GM21526 (cell line): ENCODE measurements around the gene CFB.
A peak's percentile ranks its signal among the peaks of the same experiment; 100 is the strongest.
"Not testable (repeated sequence)": the region's sequence is repeated elsewhere in the genome, so short reads cannot be mapped to it uniquely, and the experiment has no call there.

ENCODE experiments used
- ATAC-seq: cut with Tn5 transposase; IDR thresholded peaks from one replicate; pipeline ENCODE4 v1.9.1; 2021; ENCODE audit warnings: moderate library complexity; ENCODE audit not compliant: unreplicated experiment, low FRiP score

Gene CFB

DNA sequence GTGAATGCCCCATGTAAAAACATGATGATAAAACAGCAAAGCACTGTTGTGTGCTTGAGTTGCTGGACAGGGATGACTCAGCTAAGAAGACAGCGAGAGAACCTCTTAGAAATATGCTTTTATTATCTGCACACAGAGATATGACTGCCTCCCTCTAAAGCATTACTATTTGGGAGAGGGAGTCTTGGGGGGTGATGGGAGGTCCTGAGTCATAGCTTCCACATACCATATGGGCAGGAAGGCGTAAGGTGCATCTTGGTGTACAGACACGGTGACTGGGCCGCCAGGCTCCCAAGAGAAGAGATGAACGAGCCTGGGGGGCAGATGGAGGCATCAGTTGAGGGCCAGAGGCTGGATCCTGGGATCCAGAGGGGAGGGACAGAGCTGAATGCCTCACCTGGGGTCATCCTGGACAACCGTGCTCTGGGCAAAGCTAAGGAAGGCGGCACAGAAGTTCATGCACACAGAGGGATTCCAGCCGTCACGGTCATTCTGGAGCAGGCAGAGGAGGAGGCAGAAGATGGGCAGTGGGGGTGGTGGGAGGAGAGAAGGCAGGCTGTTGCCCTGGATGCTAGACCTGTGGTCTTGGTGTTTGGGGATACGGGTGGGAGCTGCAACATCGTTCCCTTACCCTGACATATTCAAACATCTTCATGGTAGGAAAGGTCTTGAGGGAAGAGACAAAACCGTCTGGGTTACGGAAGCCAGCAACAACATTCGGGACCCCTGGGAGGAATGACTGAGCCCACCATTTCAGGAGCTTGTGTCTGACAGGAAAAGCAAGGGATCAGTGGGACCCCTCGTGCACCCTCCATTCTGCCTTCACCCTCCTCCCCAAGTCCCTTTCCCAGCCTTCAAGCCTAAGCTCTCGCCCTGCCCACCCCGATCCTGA, 24.1 kb downstream of the CFB start:
- ATAC-seq: no peak

DNA sequence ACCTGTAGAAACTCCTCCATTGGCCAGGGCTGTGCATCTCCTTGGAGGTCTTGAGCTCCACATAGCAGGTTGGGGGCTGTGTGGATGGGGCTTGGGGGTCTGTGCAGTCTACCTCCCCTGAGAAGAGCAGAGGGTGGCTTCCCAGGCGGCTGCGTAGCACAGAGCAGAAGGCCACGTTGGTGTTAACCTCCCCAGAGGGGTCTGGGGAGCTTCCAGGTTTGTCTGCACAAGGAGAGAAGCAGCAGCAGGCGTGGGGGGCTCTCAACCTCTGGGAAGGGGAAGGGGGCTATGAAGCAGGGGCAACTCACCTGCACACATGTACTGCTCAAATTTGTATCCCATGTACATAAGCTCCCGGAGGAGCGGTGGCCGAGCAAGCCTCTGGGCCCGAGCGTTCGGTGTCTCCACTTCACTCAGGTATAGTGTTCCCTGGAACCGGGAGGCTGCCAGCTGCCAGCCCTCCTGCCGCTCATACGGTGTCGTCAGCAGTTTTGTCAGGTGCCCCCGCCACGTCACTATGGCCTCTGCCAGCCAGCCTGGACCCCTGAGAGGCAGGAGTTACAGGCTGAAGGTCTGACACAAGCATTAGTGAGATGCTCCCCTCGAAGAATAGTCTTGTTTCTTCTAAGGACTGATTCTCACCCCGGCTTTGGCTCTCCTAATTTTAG, 24.8 kb downstream of the CFB start:
- ATAC-seq: no peak

DNA sequence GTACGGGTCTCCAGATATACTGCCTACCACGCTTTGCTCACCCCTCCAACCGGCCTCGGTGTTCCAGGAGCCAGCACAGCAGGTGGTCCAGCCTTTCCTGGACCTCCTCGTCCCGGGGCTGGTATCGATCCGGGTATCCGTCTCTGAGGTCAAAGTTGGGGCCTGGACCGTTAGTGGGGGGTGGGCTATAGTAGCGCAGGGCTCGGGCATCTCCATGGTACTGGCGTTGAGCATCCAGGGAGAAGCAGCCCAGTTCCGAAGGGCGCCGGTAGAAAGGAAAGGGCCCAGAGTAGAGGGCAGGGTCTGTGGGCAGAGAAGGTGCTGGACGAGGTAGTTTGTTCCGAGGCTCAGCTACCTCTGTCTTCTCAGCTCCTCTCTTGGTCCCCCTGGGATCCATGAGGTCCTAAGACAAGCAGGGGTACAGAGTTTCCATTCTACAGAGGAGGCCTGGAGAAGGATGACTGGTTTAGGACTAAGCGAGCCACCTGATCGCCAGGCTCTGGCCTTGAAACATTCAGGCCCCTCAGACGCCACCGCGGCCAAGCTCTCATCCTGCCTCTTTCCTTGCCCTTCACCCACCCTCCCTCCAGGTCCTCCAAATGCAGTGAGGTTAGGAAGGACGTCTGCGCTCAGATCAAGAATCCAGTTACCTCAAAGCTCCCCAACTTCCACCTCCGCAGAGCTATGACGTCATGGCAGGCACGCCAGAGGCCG, 25.5 kb downstream of the CFB start:
- ATAC-seq: no peak

DNA sequence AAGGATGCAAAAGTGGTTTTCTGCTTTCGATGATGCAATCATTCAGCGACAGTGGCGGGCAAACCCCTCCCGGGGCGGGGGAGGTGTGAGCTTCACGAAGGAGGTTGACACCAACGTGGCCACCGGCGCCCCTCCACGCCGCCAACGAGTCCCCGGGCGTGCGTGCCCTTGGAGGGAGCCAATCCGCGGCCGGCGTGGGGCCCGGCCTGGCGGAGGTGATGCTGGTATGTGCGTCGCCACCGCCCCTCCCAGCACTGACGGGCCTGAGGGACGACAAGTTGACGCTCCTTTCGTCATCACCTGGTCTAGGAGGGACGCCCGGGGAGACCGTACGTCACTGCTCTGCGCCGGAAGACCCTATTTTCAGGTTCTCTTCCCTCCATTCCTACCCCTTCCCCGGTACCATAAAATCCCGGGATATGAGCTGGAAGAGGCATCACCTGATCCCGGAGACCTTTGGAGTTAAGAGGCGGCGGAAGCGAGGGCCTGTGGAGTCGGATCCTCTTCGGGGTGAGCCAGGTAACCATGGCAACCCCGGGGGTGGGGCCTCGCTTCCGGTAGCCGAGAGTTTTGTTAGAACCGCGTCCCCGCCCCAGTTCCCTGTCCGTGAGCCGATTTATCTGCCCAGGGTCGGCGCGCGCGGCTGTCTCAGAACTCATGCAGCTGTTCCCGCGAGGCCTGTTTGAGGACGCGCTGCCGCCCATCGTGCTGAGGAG, 26.3 kb downstream of the CFB start, which contains the start of gene DXO:
TSS of gene DXO (minus strand) at position 146 of the 716 bp plus-strand sequence. CDS start 463 bp downstream, outside the sequence.
- ATAC-seq: peak; percentile 68

DNA sequence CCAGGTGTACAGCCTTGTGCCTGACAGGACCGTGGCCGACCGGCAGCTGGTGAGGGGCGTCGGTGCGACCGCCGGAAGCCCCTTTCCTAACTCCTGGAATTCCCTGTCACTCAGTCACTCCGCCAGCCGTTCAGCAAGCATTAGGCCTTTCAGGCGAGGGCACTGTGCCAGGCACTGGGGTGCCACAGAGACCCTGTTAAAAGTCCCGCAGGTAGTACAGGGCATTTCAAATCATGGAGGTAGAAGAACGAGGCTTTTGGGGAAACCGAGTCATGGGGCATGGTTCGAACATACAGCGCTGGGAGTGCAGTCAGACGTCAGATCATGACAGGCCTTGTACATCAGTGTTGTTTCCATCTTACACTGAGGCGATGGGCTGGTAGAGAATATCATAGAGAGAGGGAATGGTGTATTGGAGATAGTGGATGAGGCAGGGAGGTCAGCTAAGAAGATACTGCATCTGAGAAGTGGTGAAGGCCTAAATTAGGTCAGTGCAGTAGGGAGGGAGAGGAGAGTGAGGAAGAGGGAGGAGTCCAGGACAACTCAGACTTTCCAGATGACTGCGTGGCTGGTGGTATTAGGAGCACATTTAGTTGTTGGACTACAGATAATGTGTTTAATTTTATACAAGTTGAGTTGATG, 26.9 kb downstream of the CFB start:
- ATAC-seq: no peak

DNA sequence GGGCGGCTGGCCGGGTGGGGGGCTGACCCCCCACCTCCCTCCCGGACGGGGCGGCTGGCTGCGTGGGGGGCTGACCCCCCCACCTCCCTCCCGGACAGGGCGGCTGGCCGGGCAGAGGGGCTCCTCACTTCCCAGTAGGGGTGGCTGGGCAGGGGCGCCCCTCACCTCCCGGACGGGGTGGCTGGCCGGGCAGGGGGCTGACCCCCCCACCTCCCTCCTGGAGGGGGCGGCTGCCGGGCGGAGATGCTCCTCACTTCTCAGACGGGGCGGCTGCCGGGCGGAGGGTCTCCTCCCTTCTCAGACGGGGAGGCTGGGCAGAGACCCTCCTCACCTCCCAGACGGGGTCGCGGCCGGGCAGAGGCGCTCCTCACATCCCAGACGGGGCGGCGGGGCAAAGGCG, 30.2 kb downstream of the CFB start:
- ATAC-seq: not testable (repeated sequence)

DNA sequence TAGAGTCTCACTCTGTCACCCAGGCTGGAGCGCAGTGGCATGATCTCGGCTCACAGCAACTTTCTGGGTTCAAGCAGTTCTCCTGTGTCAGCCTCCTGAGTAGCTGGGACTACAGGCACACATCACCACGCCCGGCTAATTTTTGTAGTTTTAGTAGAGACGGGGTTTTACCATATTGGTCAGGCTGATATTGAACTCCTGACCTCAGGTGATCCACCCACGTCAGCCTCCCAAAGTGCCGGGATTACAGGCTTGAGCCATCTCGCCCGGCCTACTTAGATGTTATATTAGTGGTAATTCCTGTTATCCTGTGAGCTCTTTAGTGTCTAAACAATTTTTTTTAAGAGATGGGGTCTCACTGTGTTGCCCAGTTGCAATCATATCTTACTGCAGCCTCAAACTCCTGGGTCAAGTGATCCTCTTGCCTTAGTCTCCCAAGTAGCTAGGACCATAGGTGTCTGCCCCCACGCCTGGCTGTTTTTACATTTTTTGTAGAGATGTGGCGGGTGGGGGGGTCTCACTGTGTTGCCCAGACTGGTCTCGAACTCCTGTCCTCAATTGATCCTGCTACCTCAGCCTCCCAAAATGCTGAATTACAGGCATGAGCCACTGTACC, 32.0 kb downstream of the CFB start:
- ATAC-seq: no peak

DNA sequence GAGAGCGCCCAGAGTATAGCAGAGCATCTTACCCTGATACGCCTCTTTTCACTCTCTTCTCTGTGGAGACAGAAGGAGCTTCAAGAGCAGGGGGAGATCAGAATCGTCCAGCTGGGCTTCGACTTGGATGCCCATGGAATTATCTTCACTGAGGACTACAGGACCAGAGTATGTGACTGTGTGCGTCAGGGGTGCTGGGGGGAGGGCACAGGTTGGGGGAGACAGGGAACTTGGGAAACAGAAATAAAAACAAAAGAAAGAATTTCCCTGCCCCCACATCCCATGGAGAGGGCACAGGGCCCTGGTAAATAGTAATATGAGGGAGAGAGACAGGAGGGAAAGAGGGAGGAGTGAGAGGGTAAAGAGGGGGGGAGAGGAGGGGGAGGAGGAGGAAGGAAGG, 32.9 kb downstream of the CFB start:
- ATAC-seq: no peak

DNA sequence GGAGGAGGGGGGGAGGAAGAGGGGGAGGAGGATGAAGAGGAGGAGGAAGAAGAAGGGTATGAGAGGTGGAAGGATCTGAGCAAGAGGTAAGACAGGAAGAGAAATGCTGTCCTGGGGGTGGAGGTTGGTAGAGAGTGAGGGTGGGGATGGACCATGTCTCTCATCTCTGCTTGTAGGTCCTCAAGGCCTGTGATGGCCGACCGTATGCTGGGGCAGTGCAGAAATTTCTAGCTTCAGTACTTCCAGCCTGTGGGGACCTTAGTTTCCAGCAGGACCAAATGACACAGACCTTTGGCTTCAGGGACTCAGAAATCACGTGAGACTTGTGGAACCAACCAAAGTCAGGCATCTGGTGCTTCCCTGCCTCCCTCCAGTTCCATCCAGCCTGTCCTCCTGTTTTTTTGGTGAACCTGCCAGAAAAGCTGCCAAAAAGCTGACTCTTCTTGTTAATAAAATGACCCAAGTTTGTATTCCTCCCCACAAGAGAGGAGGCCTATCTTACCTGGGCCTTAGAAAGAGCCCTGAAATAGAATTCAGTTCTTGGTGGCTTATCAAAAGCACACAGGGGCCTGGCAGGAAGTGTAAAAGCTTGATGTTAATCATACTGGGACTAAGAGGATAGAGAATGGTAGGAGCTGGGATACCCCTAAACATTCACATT, 33.5 kb downstream of the CFB start:
- ATAC-seq: no peak

DNA sequence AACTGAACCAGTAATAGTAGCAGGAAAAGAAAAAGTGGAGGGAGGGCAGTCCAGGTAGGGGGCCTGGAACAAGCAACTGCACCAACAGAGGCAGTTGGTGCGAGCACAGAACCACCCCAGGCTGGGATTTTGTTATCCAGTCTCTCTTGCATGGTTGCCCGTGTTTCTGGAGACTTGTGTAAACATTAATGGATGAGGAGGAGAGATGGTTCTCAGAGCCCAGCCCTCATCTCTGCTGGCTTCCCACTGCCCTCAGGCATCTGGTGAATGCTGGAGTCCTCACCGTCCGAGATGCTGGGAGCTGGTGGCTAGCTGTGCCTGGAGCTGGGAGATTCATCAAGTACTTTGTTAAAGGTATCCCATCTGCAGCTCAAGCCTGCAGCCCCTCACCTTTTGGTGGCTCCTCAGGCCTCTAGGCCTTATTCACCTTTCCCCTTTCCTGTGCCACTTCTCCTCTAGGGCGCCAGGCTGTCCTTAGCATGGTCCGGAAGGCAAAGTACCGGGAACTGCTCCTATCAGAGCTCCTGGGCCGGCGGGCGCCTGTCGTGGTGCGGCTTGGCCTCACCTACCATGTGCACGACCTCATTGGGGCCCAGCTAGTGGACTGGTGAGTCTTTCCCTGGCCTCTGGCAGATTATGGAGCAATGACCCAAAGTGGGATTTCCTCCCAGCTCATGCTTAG, 34.4 kb downstream of the CFB start:
- not testable (repeated sequence) for ATAC-seq

DNA sequence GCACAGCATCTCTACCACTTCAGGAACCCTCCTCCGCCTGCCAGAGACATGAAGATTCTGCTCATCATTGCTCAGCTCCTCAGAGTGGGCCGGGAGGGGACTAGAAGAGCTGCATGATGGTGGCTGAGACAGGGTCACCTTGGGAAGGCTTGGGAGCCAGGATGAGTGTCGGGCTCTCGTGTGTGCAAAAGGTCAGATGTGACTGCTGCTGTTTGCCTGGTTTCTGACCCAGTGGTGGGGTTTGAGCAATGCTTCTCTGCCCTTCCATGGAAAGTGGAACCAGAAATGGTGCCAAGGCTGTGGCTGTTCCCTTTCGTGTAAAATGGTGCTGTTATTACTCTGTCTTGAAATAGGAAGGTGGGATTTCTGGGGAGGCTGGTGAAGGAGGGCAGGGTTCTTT, 35.1 kb downstream of the CFB start:
- ATAC-seq: not testable (repeated sequence)

DNA sequence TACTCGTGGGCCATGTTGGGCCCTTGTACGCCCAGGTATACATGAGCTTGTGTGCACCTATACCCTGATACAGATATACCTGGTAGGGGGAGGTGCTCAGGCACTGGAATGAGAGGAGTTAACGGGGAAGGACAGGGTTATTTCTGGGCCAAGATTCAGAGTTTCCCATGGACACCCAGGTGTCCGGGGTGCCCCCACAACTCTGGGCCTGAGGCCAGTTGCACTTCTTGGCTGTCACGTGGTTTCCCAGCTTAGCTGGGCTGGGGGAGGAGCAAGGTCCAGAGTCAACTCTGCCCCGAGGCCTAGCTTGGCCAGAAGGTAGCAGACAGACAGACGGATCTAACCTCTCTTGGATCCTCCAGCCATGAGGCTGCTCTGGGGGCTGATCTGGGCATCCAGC, 35.8 kb downstream of the CFB start, which contains the start of gene C4A:
TSS of gene C4A (plus strand) at position 314 of the 400 bp plus-strand sequence. CDS start at position 365, 51 bp downstream.
- not testable (repeated sequence) for ATAC-seq

DNA sequence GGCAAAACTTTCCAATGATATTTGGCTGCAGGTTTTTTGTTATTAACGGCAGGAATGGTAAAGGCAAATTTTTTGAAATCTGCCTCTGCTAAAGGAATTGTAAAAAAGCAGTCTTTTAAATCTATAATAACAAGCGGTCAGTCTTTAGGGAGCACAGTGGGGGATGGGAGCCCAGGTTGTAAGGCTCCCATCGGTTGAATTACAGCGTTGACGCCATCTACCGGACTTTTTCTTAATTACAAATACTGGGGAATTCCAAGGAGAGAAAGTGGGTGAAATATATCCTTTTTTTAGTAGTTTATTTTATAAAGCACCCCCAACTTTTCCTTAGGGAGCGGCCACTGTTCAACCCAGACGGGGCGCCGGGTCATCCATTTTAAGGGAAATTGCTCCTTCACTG, 43.5 kb downstream of the CFB start:
- ATAC-seq: not testable (repeated sequence)

DNA sequence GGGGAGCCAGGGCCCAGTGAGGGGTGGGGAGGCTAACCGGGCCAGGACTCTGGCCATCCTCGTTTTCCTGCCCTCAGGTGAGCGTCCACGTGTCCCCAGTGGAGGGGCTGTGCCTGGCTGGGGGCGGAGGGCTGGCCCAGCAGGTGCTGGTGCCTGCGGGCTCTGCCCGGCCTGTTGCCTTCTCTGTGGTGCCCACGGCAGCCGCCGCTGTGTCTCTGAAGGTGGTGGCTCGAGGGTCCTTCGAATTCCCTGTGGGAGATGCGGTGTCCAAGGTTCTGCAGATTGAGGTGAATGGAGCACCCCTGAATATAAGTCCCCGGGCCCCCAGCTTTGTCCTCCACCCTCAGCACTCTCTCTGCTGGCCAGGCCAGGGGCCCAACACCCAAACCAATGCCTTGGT, 48.5 kb downstream of the CFB start:
- ATAC-seq: not testable (repeated sequence)

DNA sequence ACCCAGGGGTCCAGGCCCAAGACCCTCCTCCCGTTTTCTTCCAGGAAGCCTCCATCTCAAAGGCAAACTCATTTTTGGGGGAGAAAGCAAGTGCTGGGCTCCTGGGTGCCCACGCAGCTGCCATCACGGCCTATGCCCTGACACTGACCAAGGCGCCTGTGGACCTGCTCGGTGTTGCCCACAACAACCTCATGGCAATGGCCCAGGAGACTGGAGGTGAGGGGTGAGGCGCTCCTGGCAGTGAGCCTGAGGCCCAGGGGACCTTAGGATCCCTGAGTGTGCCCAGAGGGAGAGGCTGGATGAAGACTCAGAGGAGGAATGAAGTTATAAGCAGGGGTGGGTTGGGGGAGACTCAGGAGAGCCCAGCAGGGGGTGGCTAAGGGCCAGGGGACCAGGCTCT, 50.5 kb downstream of the CFB start:
- not testable (repeated sequence) for ATAC-seq
